CD14-positive monocyte (primary cell): Measurements from ENCODE around the gene EFCAB7. TPM values are rescaled to one million over a fixed set of nuclear protein-coding genes. Genes with fewer than 3 reads are reported as not detected.
A peak's percentile ranks its signal among the peaks of the same experiment; 100 is the strongest.

Experiments
- DNase-seq, 3 donors: peaks; one replicate each; pipeline ENCODE4 v3.0.0-alpha.2; 2011 to 2022
- H2AFZ ChIP-seq: 2 replicates; pipeline ENCODE4 v1.6.0; 2012; ENCODE audit warnings: mild to moderate bottlenecking, low read depth, low read length, inconsistent platforms; ENCODE audit not compliant: insufficient read depth, poor library complexity, severe bottlenecking
- H3K27ac ChIP-seq, 2 donors: 1 replicate in 1 of 2; 2 replicates in 1 of 2; pipeline ENCODE4 v1.5.1; 2012 to 2013; ENCODE audit warnings: low read length in 2 of 2, control low read depth in 1 of 2, inconsistent platforms in 1 of 2, low read depth in 1 of 2, mild to moderate bottlenecking in 1 of 2
- H3K27me3 ChIP-seq, 2 donors: one replicate each; pipeline versions ENCODE4 v1.6.0 to v1.6.1; 2011 to 2013; ENCODE audit warnings: low read length in 2 of 2; ENCODE audit not compliant: control insufficient read depth in 2 of 2, insufficient read depth in 2 of 2
- H3K36me3 ChIP-seq, 2 donors: replicated peaks in 1 of 2; 1 replicate in 1 of 2; 2 replicates in 1 of 2; pipeline versions ENCODE4 v1.5.1 to v1.6.1; 2012 to 2013; ENCODE audit warnings: low read length in 2 of 2, control low read depth in 1 of 2, inconsistent platforms in 1 of 2, mild to moderate bottlenecking in 1 of 2; ENCODE audit not compliant: insufficient read depth in 2 of 2, control insufficient read depth in 1 of 2
- H3K4me1 ChIP-seq, 2 donors: 1 replicate in 1 of 2; 2 replicates in 1 of 2; pipeline versions ENCODE4 v1.5.1 to v1.6.1; 2012 to 2013; ENCODE audit warnings: low read length in 2 of 2, control low read depth in 1 of 2, inconsistent platforms in 1 of 2, mild to moderate bottlenecking in 1 of 2, moderate library complexity in 1 of 2; ENCODE audit not compliant: insufficient read depth in 2 of 2, control insufficient read depth in 1 of 2
- H3K4me2 ChIP-seq: replicated peaks from 2 replicates; pipeline ENCODE3; 2012; ENCODE audit warnings: low read length, moderate library complexity, mild to moderate bottlenecking; ENCODE audit not compliant: poor library complexity, severe bottlenecking; ENCODE audit errors: extremely low read depth
- H3K4me3 ChIP-seq, 3 experiments: fragments of 200-600 bp in 1 of 3; sonication (generic) in 1 of 3; replicated peaks in 1 of 3; 1 replicate in 2 of 3; 2 replicates in 1 of 3; pipeline ENCODE4 v1.5.1; 2011 to 2013; ENCODE audit warnings: low read length in 3 of 3, mild to moderate bottlenecking in 3 of 3, control low read depth in 2 of 3, low read depth in 2 of 3, inconsistent platforms in 1 of 3, moderate library complexity in 1 of 3
- H3K79me2 ChIP-seq: 2 replicates; pipeline ENCODE4 v1.6.0; 2012; ENCODE audit warnings: mild to moderate bottlenecking, control low read depth, inconsistent platforms, low read length, moderate library complexity; ENCODE audit not compliant: insufficient read depth
- H3K9ac ChIP-seq: 2 replicates; pipeline ENCODE4 v1.6.0; 2017; ENCODE audit warnings: low read length, mild to moderate bottlenecking; ENCODE audit not compliant: insufficient read depth, poor library complexity, severe bottlenecking
- H3K9me3 ChIP-seq, 2 donors: replicated peaks in 1 of 2; 1 replicate in 1 of 2; 2 replicates in 1 of 2; pipeline versions ENCODE4 v1.5.1 to v1.6.1; 2012 to 2013; ENCODE audit warnings: low read length in 2 of 2, control low read depth in 1 of 2; ENCODE audit not compliant: control insufficient read depth in 1 of 2, insufficient read depth in 1 of 2
- H4K20me1 ChIP-seq: 2 replicates; pipeline ENCODE4 v1.6.0; 2012; ENCODE audit warnings: mild to moderate bottlenecking, low read length, control low read depth, moderate library complexity; ENCODE audit not compliant: insufficient read depth
- H3K27ac Mint-ChIP-seq, 7 donors: one replicate each; pipeline ENCODE4 v1.8.0; 2020; ENCODE audit warnings: mild to moderate bottlenecking in 7 of 7, mixed read lengths in 7 of 7, moderate library complexity in 6 of 7, inconsistent platforms in 2 of 7
- H3K27me3 Mint-ChIP-seq, 3 donors: one replicate each; pipeline ENCODE4 v1.8.0; 2021 to 2022; ENCODE audit warnings: low read depth in 3 of 3, mild to moderate bottlenecking in 3 of 3, mixed read lengths in 3 of 3, moderate library complexity in 3 of 3, inconsistent platforms in 1 of 3
- H3K36me3 Mint-ChIP-seq, 2 donors: one replicate each; pipeline ENCODE4 v1.8.0; 2020; ENCODE audit warnings: mixed read lengths in 2 of 2, inconsistent platforms in 1 of 2, mild to moderate bottlenecking in 1 of 2
- H3K4me1 Mint-ChIP-seq: one replicate; pipeline ENCODE4 v1.8.0; 2020; ENCODE audit warnings: mild to moderate bottlenecking, mixed read lengths
- H3K4me3 Mint-ChIP-seq, 2 donors: one replicate each; pipeline ENCODE4 v1.8.0; 2020; ENCODE audit warnings: mild to moderate bottlenecking in 2 of 2, mixed read lengths in 2 of 2, moderate library complexity in 1 of 2
- H3K9me3 Mint-ChIP-seq, 7 donors: one replicate each; pipeline ENCODE4 v1.8.0; 2020 to 2022; ENCODE audit warnings: mixed read lengths in 7 of 7, mild to moderate bottlenecking in 6 of 7, moderate library complexity in 6 of 7, inconsistent platforms in 2 of 7
- CTCF ChIP-seq: fragments of 200-600 bp; IDR thresholded peaks from one replicate; pipeline ENCODE4 v1.8.0; 2022; ENCODE audit warnings: antibody characterized with exemption, mild to moderate bottlenecking
- WGBS: methylation state at CpG from one replicate; pipeline ENCODE4 v1.1.5; 2013; ENCODE audit warnings: missing lambda C conversion rate; ENCODE audit not compliant: insufficient coverage; 5-methylcytosine and 5-hydroxymethylcytosine counted together
- intact Hi-C, 2 donors: fragments of 100-400 bp; cut with micrococcal nuclease; formaldehyde crosslinking; loops; one replicate each; pipeline versions ENCODE4 v1.15.0 to v1.15.1; 2023
- polyA plus RNA-seq, 3 donors: library from polyadenylated mRNA; depleted of rRNA in 1 of 3; unstranded in 2 of 3; stranded (reverse) in 1 of 3; fragments of 300-500 nt in 2 of 3; fragments of >200 nt in 1 of 3; fragmentation: Illumina TruSeq in 2 of 3; gene quantifications; 1 replicate in 2 of 3; 2 replicates in 1 of 3; pipeline ENCODE4 v1.2.3, GENCODE V29; 2012 to 2021

Gene EFCAB7
- polyA plus RNA-seq, 3 donors = 0.37 to 2.2 (median 0.92) TPM

GRCh38 chr1:63612564-63612963 lies 89.2 kb downstream of the EFCAB7 start:
- Histone ChIP-seq H3K27ac (no peak overlapping the region), H3K27me3 (no peaks in the 10 kb centered on the region), H3K4me1 (peaks cover 7 to 9% of the 10 kb centered on the region in 2 donors), H4K20me1 (no peaks in the 10 kb centered on the region), H2AFZ (no peak overlapping the region), H3K9me3 (no peaks in the 10 kb centered on the region), H3K9ac (no peak overlapping the region), H3K4me2 (no peak overlapping the region), H3K4me3 (no peak overlapping the region), H3K36me3 (peaks cover 0 to 7% of the 10 kb centered on the region in 2 donors), H3K79me2 (peaks cover 11% of the 10 kb centered on the region)
- Mint-ChIP-seq H3K4me1 (peaks cover 23% of the 10 kb centered on the region), H3K27me3 (no peaks in the 10 kb centered on the region), H3K27ac (peak overlapping the region in 1 of 7 donors; percentile 58), H3K9me3 (no peaks in the 10 kb centered on the region), H3K4me3 (no peak overlapping the region), H3K36me3 (peaks cover 4 to 9% of the 10 kb centered on the region in 2 donors)
- DNase-seq = peak in 1 of 3 donors; percentile 20
- intact Hi-C loops = no loop called here
- TF ChIP-seq CTCF = no peak
- 0% methylated on average over 1 of the region's 4 CpGs for WGBS

GRCh38 chr1:63612971-63613370 lies 89.6 kb downstream of the EFCAB7 start:
- Histone ChIP-seq H2AFZ (no peak overlapping the region), H3K79me2 (peaks cover 11% of the 10 kb centered on the region), H3K4me1 (peaks cover 7 to 9% of the 10 kb centered on the region in 2 donors), H3K4me2 (no peak overlapping the region), H3K36me3 (peaks cover 0 to 7% of the 10 kb centered on the region in 2 donors), H4K20me1 (no peaks in the 10 kb centered on the region), H3K27ac (no peak overlapping the region), H3K9me3 (no peaks in the 10 kb centered on the region), H3K9ac (no peak overlapping the region), H3K4me3 (no peak overlapping the region), H3K27me3 (no peaks in the 10 kb centered on the region)
- no peak for DNase-seq
- H3K9me3 Mint-ChIP-seq = no peaks in the 10 kb centered on the region
- intact Hi-C loops = no loop called here
- no peaks in the 10 kb centered on the region for H3K27me3 Mint-ChIP-seq
- peaks cover 25% of the 10 kb centered on the region for H3K4me1 Mint-ChIP-seq
- no peak overlapping the region for H3K4me3 Mint-ChIP-seq
- H3K36me3 Mint-ChIP-seq = peaks cover 4 to 7% of the 10 kb centered on the region in 2 donors
- TF ChIP-seq CTCF = no peak
- no peak overlapping the region for H3K27ac Mint-ChIP-seq
